Kidney glomerular epithelial cell (primary cell): Measurements from ENCODE around the gene AHRR.

ENCODE experiments used
- DNase-seq: peaks from one replicate; lab custom pipeline; 2025; lab: John Stamatoyannopoulos, UW

Gene AHRR

DNA sequence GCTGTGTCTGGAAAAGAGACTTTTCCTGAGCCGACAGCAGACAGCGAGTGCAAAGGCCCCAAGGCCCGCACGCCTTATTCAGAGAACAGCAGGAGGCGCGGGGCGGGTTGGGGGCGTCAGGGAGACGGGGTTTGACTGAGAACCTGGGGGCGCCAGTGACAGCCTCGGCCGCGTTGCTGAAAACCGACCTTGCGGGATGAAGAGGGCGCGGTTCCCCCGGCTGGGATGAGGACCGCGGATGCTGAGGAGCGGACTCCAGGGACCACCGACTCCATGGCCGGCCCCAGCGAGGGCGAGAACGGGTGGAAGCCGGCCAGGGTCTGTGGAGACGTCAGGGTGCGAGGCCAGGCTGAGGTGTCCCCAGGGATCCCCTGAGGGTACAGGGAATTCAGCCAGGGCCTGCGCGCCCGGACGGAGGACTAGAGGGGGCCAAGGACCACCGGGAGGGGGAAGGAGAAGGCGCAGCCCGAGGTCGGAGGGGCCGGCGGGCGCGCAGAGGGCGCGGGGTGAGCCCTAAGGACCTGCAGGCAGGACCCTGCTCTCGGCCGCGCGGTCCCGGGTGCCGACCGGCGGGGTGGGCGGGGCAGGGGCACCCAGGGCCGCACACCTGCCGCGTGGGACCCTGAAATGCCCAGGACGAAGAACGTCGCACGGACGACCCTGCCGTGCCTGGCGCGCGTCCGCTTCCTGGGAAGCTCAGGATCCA is 837 bp upstream of the AHRR start:
- no peak for DNase-seq

GRCh38 chr5:321726-322251 is 275 bp downstream of the AHRR start:
- DNase-seq = no peak

DNA sequence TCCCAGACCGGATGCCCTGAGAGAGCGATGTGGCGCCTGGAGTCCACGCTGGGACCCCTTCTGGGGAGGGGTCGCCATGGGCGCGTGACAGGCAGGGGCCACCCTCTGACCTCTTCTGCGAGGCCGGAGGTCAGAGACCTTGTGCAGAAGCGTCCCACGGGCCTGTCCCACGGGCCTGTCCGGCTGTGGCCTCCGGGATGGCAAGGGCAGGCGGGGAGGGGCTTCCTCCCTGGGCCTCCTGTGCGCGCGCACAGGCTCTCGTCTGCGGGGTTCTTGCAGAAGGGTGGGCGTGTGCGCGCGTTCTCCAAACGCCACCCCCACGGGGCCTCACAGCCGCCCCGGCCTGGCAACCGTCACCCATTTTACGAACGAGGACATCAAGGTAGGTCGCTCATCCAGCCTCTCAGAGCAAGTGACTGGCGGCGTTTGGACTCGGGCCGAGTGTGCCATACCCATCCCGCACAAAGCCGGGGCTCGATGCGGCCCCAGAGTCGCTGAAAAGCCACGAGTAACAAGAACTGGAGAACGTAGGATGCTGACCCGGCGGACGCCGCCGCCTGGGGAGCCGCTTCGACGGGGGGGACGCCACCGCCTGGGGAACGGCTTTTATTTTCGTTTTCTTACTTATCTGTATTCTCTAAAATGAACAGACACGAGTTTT is 897 bp downstream of the AHRR start:
- DNase-seq = no peak

DNA sequence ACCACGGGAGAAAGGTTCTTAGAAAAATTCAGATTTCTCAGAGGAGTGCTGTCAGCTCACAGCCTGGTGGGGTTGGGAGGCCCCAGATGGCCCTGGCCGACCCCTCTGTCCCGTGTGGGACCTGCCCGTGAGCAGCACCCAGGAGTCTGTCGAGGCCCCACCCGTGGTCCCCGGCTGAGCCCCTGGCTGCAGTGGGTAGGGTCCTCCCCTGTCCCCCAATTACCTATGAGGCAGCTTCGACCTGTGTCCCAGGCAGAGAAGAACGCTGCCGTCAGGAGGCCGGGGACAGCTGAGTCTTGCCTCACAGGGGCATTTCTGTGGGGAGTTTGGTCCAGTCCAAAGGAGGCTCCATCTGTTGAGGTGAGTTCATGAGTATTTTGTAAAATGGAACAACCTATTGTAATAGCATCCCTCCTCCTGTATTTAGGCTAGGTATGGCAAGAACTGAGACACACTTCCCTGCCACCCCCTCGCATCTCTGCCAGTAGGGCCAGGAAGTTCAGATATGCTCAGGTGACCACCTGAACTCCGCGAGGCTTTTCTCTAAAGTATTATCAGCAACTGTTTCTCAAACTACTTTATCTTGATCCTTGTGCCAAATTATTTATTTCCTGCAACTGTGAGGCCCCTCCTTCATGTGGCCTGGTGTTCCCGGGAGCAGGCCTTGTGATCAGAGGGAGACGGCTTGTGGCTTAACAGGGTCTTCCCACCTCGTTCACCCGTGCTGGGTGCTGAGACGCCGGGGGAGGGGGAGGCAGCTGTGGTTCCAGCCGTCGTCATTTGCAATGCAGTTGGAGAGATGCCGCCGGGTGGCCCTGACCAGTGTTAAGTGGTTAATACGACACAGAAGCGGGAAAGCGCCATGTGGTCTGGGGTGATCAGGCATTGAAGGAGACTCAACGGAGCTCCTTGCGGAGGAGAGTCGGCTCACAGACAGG is 1.7 kb downstream of the AHRR start:
- DNase-seq = no peak

GRCh38 chr5:324736-325612 is 3.5 kb downstream of the AHRR start:
- DNase-seq = no peak

GRCh38 chr5:326109-326508 is 4.6 kb downstream of the AHRR start:
- no peak for DNase-seq

- DNase-seq = no peak
These were observed 7.7 kb downstream of the AHRR start for GRCh38 chr5:329121-329735.

GRCh38 chr5:329768-330167 is 8.3 kb downstream of the AHRR start:
- no peak for DNase-seq

DNA sequence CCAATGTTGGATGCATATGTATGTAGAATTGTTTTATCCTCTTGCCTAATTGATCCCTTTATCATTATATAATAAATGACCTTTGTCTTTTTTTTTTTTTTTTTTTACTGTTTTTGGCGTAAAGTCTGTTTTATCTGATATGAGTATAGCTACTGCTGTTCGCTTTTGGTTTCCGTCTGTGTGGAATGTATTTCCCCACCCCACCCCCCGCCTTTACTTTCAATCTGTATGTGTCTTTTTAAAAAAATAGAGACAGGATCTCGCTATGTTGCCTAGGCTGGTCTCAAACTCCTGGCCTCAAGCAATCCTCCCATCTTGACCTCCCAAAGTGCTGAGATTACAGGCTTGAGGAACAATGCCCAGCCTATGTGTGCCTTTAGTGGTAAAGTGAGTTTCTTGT is 11.3 kb downstream of the AHRR start:
- DNase-seq = no peak

GRCh38 chr5:333945-334344 is 12.4 kb downstream of the AHRR start:
- DNase-seq = no peak

GRCh38 chr5:334903-335739 is 13.6 kb downstream of the AHRR start:
- DNase-seq = no peak

DNA sequence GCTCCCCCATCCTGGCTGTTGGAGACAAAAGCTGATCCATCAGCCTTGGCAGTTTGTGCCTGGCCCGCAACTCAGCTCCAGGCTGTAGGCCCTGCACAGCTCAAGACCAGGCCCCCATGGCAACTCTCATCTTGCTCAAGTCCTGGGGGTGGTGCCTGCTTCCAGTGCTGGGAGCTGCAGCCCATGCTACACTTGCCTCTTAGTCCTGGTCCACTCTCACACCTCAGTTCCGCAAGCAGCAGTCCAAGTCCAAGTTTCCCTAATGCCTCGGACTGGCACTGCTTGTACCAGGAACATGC is 14.2 kb downstream of the AHRR start:
- DNase-seq = no peak

GRCh38 chr5:337563-338130 is 16.1 kb downstream of the AHRR start:
- DNase-seq = no peak

GRCh38 chr5:342501-343460 is 21.3 kb downstream of the AHRR start:
- no peak for DNase-seq

GRCh38 chr5:343461-344401 is 22.2 kb downstream of the AHRR start:
- no peak for DNase-seq

DNA sequence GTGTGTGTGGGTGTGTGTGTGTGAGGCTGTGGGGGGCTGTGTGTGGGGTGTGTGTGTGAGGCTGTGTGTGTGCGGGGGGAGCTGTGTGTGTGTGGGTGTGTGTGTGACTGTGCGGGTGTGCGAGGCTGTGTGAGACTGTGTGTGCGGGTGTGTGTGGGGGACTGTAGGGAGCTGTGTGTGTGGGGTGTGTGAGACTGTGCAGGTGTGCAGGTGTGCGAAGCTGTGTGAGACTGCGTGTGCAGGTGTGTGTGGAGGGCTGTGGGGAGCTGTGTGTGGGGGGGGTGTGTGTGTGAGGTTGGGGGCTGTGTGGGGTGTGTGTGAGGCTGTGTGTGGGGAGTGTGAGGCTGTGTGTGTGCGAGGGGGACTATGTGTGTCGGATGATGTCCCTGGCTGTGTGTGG is 23.2 kb downstream of the AHRR start:
- DNase-seq = no peak

GRCh38 chr5:345404-346195 is 24.1 kb downstream of the AHRR start:
- DNase-seq = no peak
